ENCODE data around the gene GADD45G. TPM values are rescaled to one million over a fixed set of nuclear protein-coding genes. Genes with fewer than 3 reads are reported as not detected.

GADD45G gene
- total RNA-seq, 1 donor from 2014 or later: not detected

DNA sequence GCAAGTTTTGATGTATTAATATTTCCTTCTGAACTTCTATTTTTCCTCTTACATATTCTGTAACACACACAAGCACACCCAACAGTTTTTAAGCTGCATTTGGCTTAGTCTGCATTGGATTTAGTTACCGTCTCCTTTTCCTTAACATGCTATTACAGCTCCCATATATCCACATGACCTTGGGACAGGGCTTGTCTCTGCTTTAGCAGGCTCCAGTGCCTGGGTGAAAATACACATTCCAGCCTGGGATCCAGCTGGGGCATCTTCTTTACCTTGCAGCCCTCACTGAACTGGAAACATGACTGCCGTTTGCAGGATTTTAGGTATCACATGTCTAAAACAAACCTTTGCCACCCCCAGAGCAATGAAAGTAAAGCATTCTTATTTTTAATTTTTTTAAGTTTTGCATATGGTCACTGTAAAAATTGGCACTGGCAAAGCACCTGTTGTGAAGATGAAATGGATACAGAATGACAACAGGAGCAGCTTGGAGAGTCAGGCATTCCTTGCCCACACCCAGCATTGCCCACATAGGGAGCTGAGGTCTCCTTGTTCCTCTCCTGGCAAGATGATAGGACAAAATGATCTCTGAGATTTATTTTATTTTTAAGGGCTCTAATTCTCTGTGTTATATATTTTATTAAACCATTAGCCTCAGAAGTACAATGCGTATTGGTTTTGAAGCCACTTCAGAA is 4.0 kb downstream of the GADD45G start:
- DNase-seq (ENCODE audit: low read depth in 2 of 2): no peak

GRCh38 chr9:89609426-89610006 is 4.7 kb downstream of the GADD45G start:
- DNase-seq (ENCODE audit: low read depth in 2 of 2): no peak

DNA sequence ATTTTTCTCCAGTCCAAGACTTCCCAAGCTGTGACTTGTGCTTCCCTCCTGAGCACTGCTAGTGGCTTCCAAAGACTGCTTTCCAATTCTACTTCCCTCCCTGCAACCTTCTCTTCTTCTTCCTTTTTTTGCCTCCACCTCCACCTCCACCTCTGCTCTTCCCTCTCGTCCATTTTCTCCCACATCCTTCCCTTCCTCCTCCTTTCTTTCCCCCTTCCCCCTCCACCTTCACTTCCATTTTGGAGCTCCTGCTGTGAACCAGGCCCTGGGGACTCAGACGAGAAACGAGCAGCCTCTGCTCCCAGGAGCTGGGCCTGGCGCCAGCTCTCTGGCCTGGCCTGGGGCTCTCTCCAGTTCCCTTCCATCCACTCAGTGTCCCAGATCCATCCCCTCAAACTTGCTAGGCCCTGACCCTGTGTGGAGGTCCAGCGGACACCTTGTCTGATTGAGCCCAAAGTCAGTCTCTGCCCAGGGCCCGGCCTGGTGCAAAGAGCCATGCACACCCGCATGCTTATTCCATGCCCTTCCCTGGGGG is 5.6 kb downstream of the GADD45G start:
- no peak for DNase-seq (ENCODE audit: low read depth in 2 of 2)

DNA sequence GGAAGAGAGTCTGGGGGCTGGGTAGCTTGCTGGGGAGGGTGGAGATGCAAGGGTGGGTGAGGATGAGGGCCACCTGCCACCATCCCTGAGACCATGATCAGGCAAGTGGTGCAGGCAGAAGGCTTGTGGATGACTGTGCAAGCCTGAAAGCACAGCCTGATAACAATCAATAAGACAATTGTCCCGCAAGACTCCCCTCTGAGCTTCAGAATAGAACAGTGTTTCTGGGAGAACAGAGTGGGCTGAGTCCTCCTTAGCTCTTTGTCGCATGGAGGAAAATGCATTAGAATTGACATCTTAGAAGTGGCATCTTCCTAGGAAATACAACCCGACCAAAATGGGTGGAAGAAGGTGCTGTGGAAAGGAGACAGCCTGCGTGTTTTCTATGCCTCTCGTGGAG is 6.6 kb downstream of the GADD45G start:
- no peak for DNase-seq (ENCODE audit: low read depth in 2 of 2)

- DNase-seq (ENCODE audit: low read depth in 2 of 2): no peak
These were observed 7.9 kb downstream of the GADD45G start for GRCh38 chr9:89612566-89613278.

GRCh38 chr9:89613912-89614892 is 9.4 kb downstream of the GADD45G start:
- DNase-seq (ENCODE audit: low read depth in 2 of 2): no peak

GRCh38 chr9:89615661-89616060 is 10.8 kb downstream of the GADD45G start:
- no peak for DNase-seq (ENCODE audit: low read depth in 2 of 2)

GRCh38 chr9:89616411-89616810 is 11.6 kb downstream of the GADD45G start:
- no peak for DNase-seq (ENCODE audit: low read depth in 2 of 2)

DNA sequence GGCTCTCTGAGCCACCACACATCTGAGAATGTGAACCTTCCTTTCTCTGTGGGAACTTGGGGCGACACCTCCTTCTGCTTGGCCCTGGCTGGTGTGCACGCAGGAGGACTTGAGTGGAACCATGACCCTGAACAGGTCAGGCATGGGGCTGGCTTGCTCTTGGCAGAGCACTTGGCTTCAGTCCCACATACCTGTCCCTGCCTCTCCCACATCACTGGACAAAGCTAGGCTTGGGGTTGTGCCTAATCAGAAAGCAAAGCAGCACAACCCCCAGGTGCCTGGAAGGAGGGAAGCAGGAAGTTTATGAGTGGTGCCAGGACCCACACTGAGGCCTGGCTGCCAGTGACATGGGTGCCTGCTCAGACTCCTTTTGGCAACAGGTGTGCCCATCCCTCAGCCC is 13.2 kb downstream of the GADD45G start:
- DNase-seq (ENCODE audit: low read depth in 2 of 2): no peak

GRCh38 chr9:89619019-89619418 is 14.2 kb downstream of the GADD45G start:
- no peak for DNase-seq (ENCODE audit: low read depth in 2 of 2)

GRCh38 chr9:89619424-89620138 is 14.8 kb downstream of the GADD45G start:
- no peak for DNase-seq (ENCODE audit: low read depth in 2 of 2)

DNA sequence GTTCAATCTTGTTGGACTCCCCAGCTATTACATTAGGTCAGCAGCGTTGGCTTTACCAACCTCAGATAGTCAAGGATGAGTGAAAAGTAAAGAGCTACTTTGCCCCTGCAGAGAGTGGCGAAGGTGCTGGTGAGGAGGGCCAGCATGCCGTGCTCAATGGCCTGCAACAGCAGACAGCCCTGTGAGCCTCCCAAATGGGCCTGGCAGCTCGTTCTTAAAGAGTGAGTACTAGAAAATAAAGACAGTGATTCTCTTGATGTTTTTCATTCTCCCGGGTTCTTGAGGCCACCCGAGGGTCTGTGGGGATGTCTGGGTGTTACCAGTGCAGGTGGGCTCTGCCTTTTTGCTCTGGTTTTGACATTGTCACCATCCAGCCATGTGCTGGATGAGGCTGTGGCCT is 16.2 kb downstream of the GADD45G start:
- DNase-seq (ENCODE audit: low read depth in 2 of 2): no peak

DNA sequence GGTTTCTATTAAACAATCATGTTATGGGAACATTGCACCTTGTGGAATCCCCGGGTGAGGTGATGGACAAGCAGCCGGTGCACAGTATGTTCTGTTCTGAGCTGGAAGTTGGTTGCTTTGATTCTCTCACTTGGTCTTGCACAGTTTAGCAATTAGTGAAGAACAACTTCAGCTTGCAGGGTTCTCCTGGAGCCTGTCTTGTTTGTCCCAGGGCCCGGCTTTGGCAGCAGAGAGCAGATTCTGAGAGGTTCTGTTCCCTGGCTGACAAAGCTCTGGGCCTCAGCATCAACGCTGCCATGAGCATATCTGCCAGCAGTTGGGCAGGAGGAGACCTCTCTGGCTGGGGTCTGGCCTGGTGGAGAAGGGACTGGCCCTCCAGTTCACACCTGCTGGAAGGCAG is 16.9 kb downstream of the GADD45G start:
- no peak for DNase-seq (ENCODE audit: low read depth in 2 of 2)

DNA sequence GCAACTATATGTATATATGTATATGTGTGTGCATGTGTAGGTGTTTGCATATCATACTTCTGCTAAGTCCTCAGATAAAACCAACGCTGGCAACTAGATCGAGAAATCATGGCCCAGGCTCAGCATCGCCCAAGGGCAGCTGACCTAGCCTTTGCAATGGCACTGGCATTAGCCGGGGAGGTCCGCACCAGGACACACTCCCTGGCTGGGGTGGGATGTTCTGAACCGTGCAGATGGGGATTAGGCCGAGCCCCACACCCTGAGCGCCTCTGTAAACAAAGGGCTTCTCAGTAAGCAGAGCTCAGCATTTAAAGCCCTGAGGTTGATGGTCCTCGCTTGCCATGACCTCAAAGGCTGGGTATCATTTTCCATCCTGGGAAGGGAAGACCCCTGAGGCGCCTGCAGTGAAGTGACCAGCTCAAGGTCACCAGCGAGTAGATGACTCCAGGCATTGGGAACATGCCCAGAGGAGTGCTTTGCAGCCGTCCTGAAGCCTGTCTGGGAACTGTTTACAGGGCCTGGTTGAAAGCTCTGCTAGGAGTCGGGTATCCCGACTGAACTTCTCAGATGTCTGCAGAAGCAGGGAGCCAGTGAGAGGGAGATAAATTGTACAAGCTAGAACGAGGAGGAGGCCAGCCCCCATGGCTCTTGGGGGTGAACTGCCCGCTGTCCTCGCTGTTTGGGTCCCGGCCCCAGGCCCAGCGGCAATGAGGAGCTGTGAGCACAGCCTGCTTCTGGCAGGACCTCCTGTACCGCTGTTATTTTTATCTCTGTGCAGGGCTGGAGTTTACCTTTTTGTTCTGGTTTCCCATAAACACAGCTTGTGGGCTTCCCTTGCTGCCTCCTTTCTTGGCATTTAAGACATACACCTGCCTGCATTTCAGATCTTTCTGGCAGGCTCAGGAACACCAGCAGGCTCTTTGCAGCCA is 18.4 kb downstream of the GADD45G start:
- DNase-seq (ENCODE audit: low read depth in 2 of 2): no peak

GRCh38 chr9:89623925-89624420 is 19.2 kb downstream of the GADD45G start:
- no peak for DNase-seq (ENCODE audit: low read depth in 2 of 2)

DNA sequence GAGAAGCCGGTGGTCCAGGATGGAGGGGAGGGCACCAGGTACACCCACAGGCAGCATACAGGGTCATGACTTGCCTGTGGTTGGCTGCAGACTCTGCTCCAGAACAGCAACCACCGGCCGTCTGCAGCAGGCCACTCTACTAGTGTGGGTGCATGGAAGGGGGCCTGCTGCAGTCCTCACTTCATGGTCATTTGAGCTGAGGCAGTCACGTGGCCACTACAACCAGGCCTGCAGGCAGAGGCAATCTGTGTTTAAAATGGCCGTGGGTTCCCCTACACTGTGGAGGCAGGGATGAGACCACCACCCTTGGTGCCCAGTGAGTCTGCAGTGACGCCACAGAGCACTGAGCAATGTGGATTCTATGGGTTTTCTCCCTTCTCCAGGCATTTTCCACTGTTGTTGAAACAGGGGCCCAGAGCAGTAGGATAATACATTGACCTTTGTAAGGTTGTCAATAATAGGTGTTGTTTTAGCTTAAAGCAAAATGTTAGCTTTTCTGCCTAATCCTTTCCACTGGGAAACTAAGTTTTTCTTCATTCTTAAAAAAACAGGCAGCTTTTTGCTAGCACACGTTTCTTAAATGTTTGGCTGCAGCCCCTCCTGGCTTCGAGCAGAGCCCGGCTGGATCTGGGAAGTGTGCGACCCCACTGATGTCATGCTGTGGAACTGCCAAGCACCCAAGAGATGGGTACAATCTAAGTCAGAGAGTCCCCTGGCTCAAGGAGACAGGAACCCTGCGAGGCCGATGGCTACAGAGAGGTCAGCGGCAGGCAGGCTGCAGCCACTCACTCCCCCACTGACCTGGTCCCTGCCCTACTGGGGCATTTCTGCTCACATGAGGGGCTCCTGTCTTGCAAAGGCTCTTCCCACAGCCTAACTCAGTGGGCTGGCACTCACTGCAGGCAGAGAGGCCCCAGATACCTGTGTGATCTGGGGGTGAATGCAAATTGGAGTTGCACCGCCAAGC is 21.2 kb downstream of the GADD45G start:
- DNase-seq (ENCODE audit: low read depth in 2 of 2): no peak

GRCh38 chr9:89626741-89627265 is 22.0 kb downstream of the GADD45G start:
- no peak for DNase-seq (ENCODE audit: low read depth in 2 of 2)

GRCh38 chr9:89628601-89629000 is 23.8 kb downstream of the GADD45G start:
- DNase-seq (ENCODE audit: low read depth in 2 of 2): no peak
